ENCODE results near the gene COPG2. TPM values are rescaled to one million over a fixed set of nuclear protein-coding genes. Genes with fewer than 3 reads are reported as not detected.
"Not testable (repeated sequence)": the region's sequence is repeated elsewhere in the genome, so short reads cannot be mapped to it uniquely, and the experiment has no call there.

Gene COPG2
- total RNA-seq, 2 experiments from 2014 or later, result 32.7 to 35.7 TPM

GRCh38 chr7:130598056-130598455 lies 70.5 kb downstream of the COPG2 start:
- intact Hi-C loops (cut with micrococcal nuclease), result no loop called here
- H3K27ac Mint-ChIP-seq, result no peak overlapping the region
- H3K4me3 Mint-ChIP-seq, result no peak overlapping the region
- CTCF ChIA-PET, result interaction anchor here (0.6 kb wide), 1 partner anchor 42 kb away, joined by 3 read pairs; no protein-coding TSS in a partner anchor
- no peaks in the 10 kb centered on the region for H3K4me1 Mint-ChIP-seq (ENCODE audit: low read depth)
- H3K36me3 Mint-ChIP-seq (ENCODE audit: low read depth), result peaks cover 10% of the 10 kb centered on the region
- H3K9me3 Mint-ChIP-seq, result peaks cover 1% of the 10 kb centered on the region
- DNase-seq, result no peak
- H3K27me3 Mint-ChIP-seq (ENCODE audit: low read depth), result no peaks in the 10 kb centered on the region

- intact Hi-C loops (cut with micrococcal nuclease), result no loop called here
- no peaks in the 10 kb centered on the region for H3K27me3 Mint-ChIP-seq (ENCODE audit: low read depth)
- peaks cover 1% of the 10 kb centered on the region for H3K9me3 Mint-ChIP-seq
- DNase-seq, result no peak
- no peaks in the 10 kb centered on the region for H3K4me1 Mint-ChIP-seq (ENCODE audit: low read depth)
- H3K4me3 Mint-ChIP-seq, result no peak overlapping the region
- peaks cover 2% of the 10 kb centered on the region for H3K36me3 Mint-ChIP-seq (ENCODE audit: low read depth)
- CTCF ChIA-PET, result no interaction called here
- H3K27ac Mint-ChIP-seq, result no peak overlapping the region
Measured at GRCh38 chr7:130595986-130596385, 72.6 kb downstream of the COPG2 start.

GRCh38 chr7:130593033-130593432 lies 75.5 kb downstream of the COPG2 start:
- Mint-ChIP-seq H3K36me3 (ENCODE audit: low read depth) (no peaks in the 10 kb centered on the region), H3K27me3 (ENCODE audit: low read depth) (no peaks in the 10 kb centered on the region), H3K4me3 (no peak overlapping the region), H3K4me1 (ENCODE audit: low read depth) (no peaks in the 10 kb centered on the region), H3K27ac (no peak overlapping the region), H3K9me3 (peaks cover 4% of the 10 kb centered on the region)
- no peak for DNase-seq
- CTCF ChIA-PET, result no interaction called here
- intact Hi-C loops (cut with micrococcal nuclease), result no loop called here

- CTCF ChIA-PET; H3K27me3 Mint-ChIP-seq (ENCODE audit: low read depth); DNase-seq; H3K4me1 Mint-ChIP-seq (ENCODE audit: low read depth); H3K9me3 Mint-ChIP-seq; intact Hi-C loops (cut with micrococcal nuclease); H3K36me3 Mint-ChIP-seq (ENCODE audit: low read depth); H3K4me3 Mint-ChIP-seq; H3K27ac Mint-ChIP-seq: not testable (repeated sequence)
Measured at GRCh38 chr7:130591464-130591863, 77.1 kb downstream of the COPG2 start.

- DNase-seq; H3K36me3 Mint-ChIP-seq (ENCODE audit: low read depth); intact Hi-C loops (cut with micrococcal nuclease); H3K4me3 Mint-ChIP-seq; H3K27me3 Mint-ChIP-seq (ENCODE audit: low read depth); H3K9me3 Mint-ChIP-seq; H3K27ac Mint-ChIP-seq; CTCF ChIA-PET; H3K4me1 Mint-ChIP-seq (ENCODE audit: low read depth): not testable (repeated sequence)
Measured at GRCh38 chr7:130585932-130586331, 82.6 kb downstream of the COPG2 start.

GRCh38 chr7:130575110-130575509 lies 93.4 kb downstream of the COPG2 start:
- CTCF ChIA-PET; intact Hi-C loops (cut with micrococcal nuclease); H3K36me3 Mint-ChIP-seq (ENCODE audit: low read depth); H3K4me1 Mint-ChIP-seq (ENCODE audit: low read depth); H3K4me3 Mint-ChIP-seq; DNase-seq; H3K9me3 Mint-ChIP-seq; H3K27ac Mint-ChIP-seq; H3K27me3 Mint-ChIP-seq (ENCODE audit: low read depth): not testable (repeated sequence)

- Mint-ChIP-seq H3K36me3 (ENCODE audit: low read depth) (peaks cover 12% of the 10 kb centered on the region), H3K9me3 (peaks cover 16% of the 10 kb centered on the region)
- DNase-seq; H3K4me1 Mint-ChIP-seq (ENCODE audit: low read depth); H3K27me3 Mint-ChIP-seq (ENCODE audit: low read depth); CTCF ChIA-PET; H3K4me3 Mint-ChIP-seq; H3K27ac Mint-ChIP-seq; intact Hi-C loops (cut with micrococcal nuclease): not testable (repeated sequence)
Measured at GRCh38 chr7:130570144-130570543, 98.4 kb downstream of the COPG2 start.

GRCh38 chr7:130566898-130567280 lies 101.7 kb downstream of the COPG2 start:
- H3K27me3 Mint-ChIP-seq (ENCODE audit: low read depth), result no peaks in the 10 kb centered on the region

GRCh38 chr7:130566168-130566897 lies 102.2 kb downstream of the COPG2 start:
- Mint-ChIP-seq H3K27me3 (ENCODE audit: low read depth) (no peaks in the 10 kb centered on the region), H3K4me3 (no peak overlapping the region), H3K4me1 (ENCODE audit: low read depth) (peaks cover 4% of the 10 kb centered on the region), H3K9me3 (peaks cover 16% of the 10 kb centered on the region), H3K36me3 (ENCODE audit: low read depth) (peaks cover 12% of the 10 kb centered on the region), H3K27ac (no peak overlapping the region)
- CTCF ChIA-PET, result interaction anchor here (0.6 kb wide), 1 partner anchor 80 kb away, joined by 3 read pairs; no protein-coding TSS in a partner anchor
- no peak for DNase-seq
- intact Hi-C loops (cut with micrococcal nuclease), result loop anchor here (10.0 kb wide), 1 partner anchor 48 kb away; no protein-coding TSS in a partner anchor

More at GRCh38 chr7:130566898-130567280, 101.7 kb downstream of the COPG2 start:
- CTCF ChIA-PET, result no interaction called here
- Mint-ChIP-seq H3K4me3 (no peak overlapping the region), H3K36me3 (ENCODE audit: low read depth) (peaks cover 12% of the 10 kb centered on the region), H3K4me1 (ENCODE audit: low read depth) (peaks cover 4% of the 10 kb centered on the region), H3K27ac (no peak overlapping the region), H3K9me3 (peaks cover 16% of the 10 kb centered on the region)
- intact Hi-C loops (cut with micrococcal nuclease), result loop anchor here (10.0 kb wide), 1 partner anchor 48 kb away; no protein-coding TSS in a partner anchor
- no peak for DNase-seq

GRCh38 chr7:130560972-130561371 lies 107.6 kb downstream of the COPG2 start:
- H3K36me3 Mint-ChIP-seq (ENCODE audit: low read depth), result peaks cover 8% of the 10 kb centered on the region
- peak; percentile 25 for DNase-seq
- no peaks in the 10 kb centered on the region for H3K9me3 Mint-ChIP-seq
- intact Hi-C loops (cut with micrococcal nuclease), result loop anchor here (1.0 to 10.0 kb wide), 2 partner anchors 54 to 319 kb away; no protein-coding TSS in a partner anchor
- no peaks in the 10 kb centered on the region for H3K4me1 Mint-ChIP-seq (ENCODE audit: low read depth)
- no peak overlapping the region for H3K27ac Mint-ChIP-seq
- H3K4me3 Mint-ChIP-seq, result no peak overlapping the region
- H3K27me3 Mint-ChIP-seq (ENCODE audit: low read depth), result no peaks in the 10 kb centered on the region
- CTCF ChIA-PET, result no interaction called here

- no peak overlapping the region for H3K4me3 Mint-ChIP-seq
- no peaks in the 10 kb centered on the region for H3K4me1 Mint-ChIP-seq (ENCODE audit: low read depth)
- CTCF ChIA-PET, result interaction anchor here (1.4 kb wide), 1 partner anchor 316 kb away, joined by 4 read pairs; no protein-coding TSS in a partner anchor
- H3K27me3 Mint-ChIP-seq (ENCODE audit: low read depth), result no peaks in the 10 kb centered on the region
- no peak for DNase-seq
- intact Hi-C loops (cut with micrococcal nuclease), result no loop called here
- H3K9me3 Mint-ChIP-seq, result no peaks in the 10 kb centered on the region
- H3K27ac Mint-ChIP-seq, result no peak overlapping the region
- H3K36me3 Mint-ChIP-seq (ENCODE audit: low read depth), result peaks cover 7% of the 10 kb centered on the region
Measured at GRCh38 chr7:130559184-130559583, 109.4 kb downstream of the COPG2 start.

GRCh38 chr7:130554481-130554880 lies 114.1 kb downstream of the COPG2 start:
- CTCF ChIA-PET, result interaction anchor here (0.6 kb wide), 1 partner anchor 16 kb away, joined by 3 read pairs; no protein-coding TSS in a partner anchor
- Mint-ChIP-seq H3K9me3 (no peaks in the 10 kb centered on the region), H3K36me3 (ENCODE audit: low read depth) (peaks cover 8% of the 10 kb centered on the region), H3K4me1 (ENCODE audit: low read depth) (no peaks in the 10 kb centered on the region), H3K4me3 (no peak overlapping the region), H3K27ac (no peak overlapping the region), H3K27me3 (ENCODE audit: low read depth) (no peaks in the 10 kb centered on the region)
- no peak for DNase-seq
- intact Hi-C loops (cut with micrococcal nuclease), result no loop called here

- no peak overlapping the region for H3K27ac Mint-ChIP-seq
- H3K27me3 Mint-ChIP-seq (ENCODE audit: low read depth), result no peaks in the 10 kb centered on the region
- DNase-seq, result no peak
- H3K4me1 Mint-ChIP-seq (ENCODE audit: low read depth), result no peaks in the 10 kb centered on the region
- peaks cover 12% of the 10 kb centered on the region for H3K36me3 Mint-ChIP-seq (ENCODE audit: low read depth)
- H3K9me3 Mint-ChIP-seq, result no peaks in the 10 kb centered on the region
- CTCF ChIA-PET, result interaction anchor here (0.6 kb wide), 1 partner anchor 15 kb away, joined by 3 read pairs; no protein-coding TSS in a partner anchor
- H3K4me3 Mint-ChIP-seq, result no peak overlapping the region
- intact Hi-C loops (cut with micrococcal nuclease), result no loop called here
Measured at GRCh38 chr7:130553398-130554029, 115.0 kb downstream of the COPG2 start.
